Neural progenitor cell (in vitro differentiated cells): ENCODE results near the gene C6orf62. TPM values are rescaled to one million over a fixed set of nuclear protein-coding genes. Genes with fewer than 3 reads are reported as not detected.
A peak's percentile ranks its signal among the peaks of the same experiment; 100 is the strongest.

Experiments
- DNase-seq: peaks from one replicate; pipeline ENCODE4 v3.0.0-alpha.2; 2016; ENCODE audit warnings: low spot score
- H2AFZ ChIP-seq: fragments of 200-600 bp; sonication (generic); replicated peaks from 2 replicates; pipeline ENCODE4 v1.6.1; 2016; ENCODE audit warnings: antibody characterized with exemption
- H3F3A ChIP-seq: fragments of 200-600 bp; sonication (generic); 2 replicates; pipeline ENCODE4 v1.6.1; 2016; ENCODE audit warnings: antibody characterized with exemption, low read depth
- H3K27ac ChIP-seq: fragments of 200-600 bp; sonication (generic); 2 replicates; pipeline ENCODE4 v1.5.1; 2016; ENCODE audit warnings: mild to moderate bottlenecking
- H3K27me3 ChIP-seq: fragments of 200-600 bp; sonication (generic); 2 replicates; pipeline ENCODE4 v1.6.1; 2016; ENCODE audit warnings: mild to moderate bottlenecking, moderate library complexity
- H3K36me3 ChIP-seq: fragments of 200-600 bp; sonication (generic); 2 replicates; pipeline ENCODE4 v1.5.1; 2016
- H3K4me1 ChIP-seq: fragments of 200-600 bp; sonication (generic); 2 replicates; pipeline ENCODE4 v1.6.1; 2016; ENCODE audit warnings: mixed run types
- H3K4me2 ChIP-seq: fragments of 200-600 bp; sonication (generic); 2 replicates; pipeline ENCODE4 v1.6.1; 2016
- H3K4me3 ChIP-seq: fragments of 200-600 bp; sonication (generic); 2 replicates; pipeline ENCODE4 v1.5.1; 2016
- H3K79me2 ChIP-seq: fragments of 200-600 bp; sonication (generic); 2 replicates; pipeline ENCODE4 v1.6.1; 2016; ENCODE audit warnings: low read depth
- H3K9ac ChIP-seq: fragments of 200-600 bp; sonication (generic); 2 replicates; pipeline ENCODE4 v1.6.1; 2016
- H3K9me3 ChIP-seq: fragments of 200-600 bp; sonication (generic); 2 replicates; pipeline ENCODE4 v1.5.1; 2016; ENCODE audit warnings: low read depth
- H4K20me1 ChIP-seq: fragments of 200-600 bp; sonication (generic); 2 replicates; pipeline ENCODE4 v1.6.1; 2016; ENCODE audit warnings: low read depth
- H3K27ac Mint-ChIP-seq: 3 replicates; pipeline ENCODE4 v1.8.0; 2021; ENCODE audit warnings: mixed read lengths
- H3K27me3 Mint-ChIP-seq: 2 replicates; pipeline ENCODE4 v1.8.0; 2022; ENCODE audit warnings: low read depth, mild to moderate bottlenecking, inconsistent platforms, moderate library complexity, mixed read lengths; ENCODE audit not compliant: insufficient read depth
- H3K36me3 Mint-ChIP-seq: 3 replicates; pipeline ENCODE4 v1.8.0; 2021; ENCODE audit warnings: mixed read lengths
- H3K4me1 Mint-ChIP-seq: 3 replicates; pipeline ENCODE4 v1.8.0; 2021; ENCODE audit warnings: mixed read lengths
- H3K4me3 Mint-ChIP-seq: 3 replicates; pipeline ENCODE4 v1.8.0; 2021; ENCODE audit warnings: mild to moderate bottlenecking, moderate library complexity, mixed read lengths
- H3K9me3 Mint-ChIP-seq: 3 replicates; pipeline ENCODE4 v1.8.0; 2020; ENCODE audit warnings: mixed read lengths
- EZH2 ChIP-seq: fragments of 200-600 bp; sonication (generic); IDR thresholded peaks from 2 replicates; pipeline ENCODE4 v1.6.1; 2017; ENCODE audit warnings: antibody characterized with exemption, mild to moderate bottlenecking, moderate library complexity
- EZH2phosphoT487 ChIP-seq: fragments of 200-600 bp; sonication (generic); IDR thresholded peaks from 2 replicates; pipeline ENCODE4 v1.6.1; 2017; ENCODE audit warnings: antibody characterized with exemption
- total RNA-seq: library from RNA; depleted of rRNA; stranded (reverse); fragments of >200 nt; gene quantifications from 2 replicates; pipeline ENCODE4 v1.2.3, GENCODE V29; 2015; ENCODE audit warnings: low replicate concordance
- TF ChIP-seq, protein P1 (sequence below): fragments of 200-600 bp; sonication (generic); IDR thresholded peaks from 2 replicates; pipeline ENCODE4 v1.5.1; 2017; ENCODE audit warnings: antibody characterized with exemption, mild to moderate bottlenecking

The C6orf62 gene
- total RNA-seq, 1 donor from 2014 or later = 82.3 TPM

DNA sequence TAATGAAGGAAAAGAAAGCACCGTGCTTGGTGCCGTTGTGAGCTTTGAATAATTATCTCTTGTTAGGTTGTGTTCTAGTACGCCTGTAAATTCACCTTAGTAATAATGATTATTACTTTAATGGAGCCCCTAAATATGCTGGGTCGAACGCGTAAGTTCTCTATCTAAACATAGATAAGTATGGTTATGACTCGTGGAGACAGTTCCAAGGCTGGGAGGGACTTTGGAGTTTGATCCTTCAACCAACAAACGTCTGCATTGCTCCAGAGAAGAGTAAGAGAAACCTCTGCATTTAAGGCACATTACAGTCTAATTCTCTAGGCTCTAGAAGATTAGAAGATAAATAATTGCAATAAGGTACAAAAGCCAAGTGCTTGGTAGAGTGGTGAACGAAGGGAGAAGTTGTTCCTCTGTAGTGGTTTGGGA is 51.6 kb downstream of the C6orf62 start:
- no peak for TF ChIP-seq EZH2phosphoT487
- TF ChIP-seq, protein P1, sequence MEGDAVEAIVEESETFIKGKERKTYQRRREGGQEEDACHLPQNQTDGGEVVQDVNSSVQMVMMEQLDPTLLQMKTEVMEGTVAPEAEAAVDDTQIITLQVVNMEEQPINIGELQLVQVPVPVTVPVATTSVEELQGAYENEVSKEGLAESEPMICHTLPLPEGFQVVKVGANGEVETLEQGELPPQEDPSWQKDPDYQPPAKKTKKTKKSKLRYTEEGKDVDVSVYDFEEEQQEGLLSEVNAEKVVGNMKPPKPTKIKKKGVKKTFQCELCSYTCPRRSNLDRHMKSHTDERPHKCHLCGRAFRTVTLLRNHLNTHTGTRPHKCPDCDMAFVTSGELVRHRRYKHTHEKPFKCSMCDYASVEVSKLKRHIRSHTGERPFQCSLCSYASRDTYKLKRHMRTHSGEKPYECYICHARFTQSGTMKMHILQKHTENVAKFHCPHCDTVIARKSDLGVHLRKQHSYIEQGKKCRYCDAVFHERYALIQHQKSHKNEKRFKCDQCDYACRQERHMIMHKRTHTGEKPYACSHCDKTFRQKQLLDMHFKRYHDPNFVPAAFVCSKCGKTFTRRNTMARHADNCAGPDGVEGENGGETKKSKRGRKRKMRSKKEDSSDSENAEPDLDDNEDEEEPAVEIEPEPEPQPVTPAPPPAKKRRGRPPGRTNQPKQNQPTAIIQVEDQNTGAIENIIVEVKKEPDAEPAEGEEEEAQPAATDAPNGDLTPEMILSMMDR = no peak
- no peak for TF ChIP-seq EZH2
- Mint-ChIP-seq H3K27me3 (peaks cover 8% of the 10 kb centered on the region), H3K27ac (peak overlapping the region; percentile 99), H3K4me1 (peaks cover 28% of the 10 kb centered on the region), H3K4me3 (peak overlapping the region; percentile 97), H3K9me3 (peaks cover 30% of the 10 kb centered on the region), H3K36me3 (peaks cover 35% of the 10 kb centered on the region)
- Histone ChIP-seq H3K4me3 (peak overlapping the region; percentile 83), H3K27ac (no peak overlapping the region), H3K4me2 (peak overlapping the region; percentile 97), H3K9me3 (peaks cover 16% of the 10 kb centered on the region), H4K20me1 (peaks cover 16% of the 10 kb centered on the region), H3K9ac (no peak overlapping the region), H3F3A (peaks cover 18% of the 10 kb centered on the region), H2AFZ (peak overlapping the region; percentile 97), H3K27me3 (no peaks in the 10 kb centered on the region), H3K36me3 (peaks cover 8% of the 10 kb centered on the region), H3K4me1 (peaks cover 23% of the 10 kb centered on the region), H3K79me2 (peaks cover 39% of the 10 kb centered on the region)
- DNase-seq = no peak

DNA sequence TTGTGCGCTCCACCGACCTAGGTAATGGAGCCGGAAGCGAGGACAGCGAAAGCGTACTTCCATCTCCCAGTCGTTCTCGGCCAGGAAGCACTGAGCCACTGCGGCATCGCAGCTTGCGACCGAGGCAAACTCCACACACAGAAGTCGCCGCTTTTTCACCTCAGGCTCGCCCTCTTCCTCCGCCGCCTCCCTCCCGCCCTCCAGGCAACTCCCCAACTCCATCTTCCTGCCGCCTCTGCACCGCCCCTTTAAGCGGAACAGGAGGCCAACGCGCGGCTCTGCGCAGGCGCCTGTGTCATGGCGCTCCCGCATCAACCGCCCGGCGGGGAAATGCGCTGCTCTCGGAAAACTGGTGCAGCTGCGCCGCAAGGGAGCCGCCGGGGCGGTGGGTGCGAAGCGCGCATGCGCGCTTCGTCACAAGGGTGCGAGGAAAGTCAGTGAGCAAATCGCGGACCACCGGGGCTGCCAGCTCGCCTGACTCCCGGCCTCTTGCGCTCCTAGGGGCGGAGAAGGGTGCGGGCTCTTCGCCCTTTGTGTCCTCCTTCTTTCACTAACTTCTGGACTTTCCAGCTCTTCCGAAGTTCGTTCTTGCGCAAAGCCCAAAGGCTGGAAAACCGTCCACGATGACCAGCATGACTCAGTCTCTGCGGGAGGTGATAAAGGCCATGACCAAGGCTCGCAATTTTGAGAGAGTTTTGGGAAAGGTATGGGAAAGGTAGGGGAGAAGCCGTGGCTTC is 52.1 kb downstream of the C6orf62 start, which contains the start of the genes ACOT13 and TDP2:
Gene ACOT13, plus strand, starts transcription at position 437 of the 737 bp plus-strand sequence. Its CDS starts 187 bp downstream, at position 624.
Gene TDP2, minus strand, starts transcription at position 259 of the 737 bp plus-strand sequence. Its CDS starts 37 bp downstream, at position 222.
- Histone ChIP-seq H4K20me1 (peaks cover 21% of the 10 kb centered on the region), H3K27me3 (no peaks in the 10 kb centered on the region), H3K36me3 (peaks cover 3% of the 10 kb centered on the region), H3K4me1 (peaks cover 29% of the 10 kb centered on the region), H3K4me2 (peak within 1 kb of the TSS; percentile 97), H3K9me3 (peaks cover 11% of the 10 kb centered on the region), H3K4me3 (peak within 1 kb of the TSS; percentile 83), H2AFZ (peak within 1 kb of the TSS; percentile 97), H3K79me2 (peaks cover 39% of the 10 kb centered on the region), H3K27ac (peak within 1 kb of the TSS; percentile 70), H3F3A (peaks cover 24% of the 10 kb centered on the region), H3K9ac (peak within 1 kb of the TSS; percentile 78)
- Mint-ChIP-seq H3K9me3 (peaks cover 29% of the 10 kb centered on the region), H3K27me3 (peaks cover 8% of the 10 kb centered on the region), H3K27ac (peak within 1 kb of the TSS; percentile 99), H3K36me3 (peaks cover 36% of the 10 kb centered on the region), H3K4me1 (peaks cover 28% of the 10 kb centered on the region), H3K4me3 (peak within 1 kb of the TSS; percentile 97)
- TF ChIP-seq, protein P1 = peak; percentile 58
- no peak for TF ChIP-seq EZH2
- DNase-seq = peak; percentile 99

DNA sequence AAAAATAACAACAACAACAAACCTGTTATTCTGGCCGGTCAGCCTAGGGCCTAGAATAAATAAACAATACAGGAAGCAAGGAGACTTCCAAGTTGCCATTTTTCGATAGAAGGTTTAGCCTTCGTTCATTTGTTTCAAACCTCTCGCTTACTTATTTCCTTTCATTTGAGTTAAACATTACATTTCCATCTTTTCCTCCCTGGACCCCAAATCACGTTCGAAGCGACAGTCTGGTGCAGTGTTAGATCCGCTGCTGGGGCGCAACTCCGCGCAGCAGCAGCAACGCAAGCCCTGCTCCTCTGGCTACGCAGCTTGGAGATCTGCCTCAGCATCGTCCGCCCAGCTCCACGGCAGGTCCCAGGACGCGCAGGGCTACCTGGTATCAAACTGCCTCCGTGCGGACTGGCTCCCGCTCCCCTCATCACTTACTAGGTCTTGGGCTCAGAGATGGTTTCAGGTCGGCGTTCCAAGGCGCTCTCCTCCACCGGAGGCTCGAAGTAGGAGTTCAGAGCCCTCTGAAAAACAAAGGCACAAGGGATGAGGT is 52.8 kb downstream of the C6orf62 start:
- TF ChIP-seq EZH2phosphoT487 = no peak
- TF ChIP-seq EZH2 = no peak
- TF ChIP-seq, protein P1 = no peak
- Histone ChIP-seq H2AFZ (peak overlapping the region; percentile 79), H3K27me3 (no peaks in the 10 kb centered on the region), H3K4me1 (peaks cover 34% of the 10 kb centered on the region), H3K79me2 (peaks cover 45% of the 10 kb centered on the region), H3K36me3 (no peaks in the 10 kb centered on the region), H3K9me3 (peaks cover 5% of the 10 kb centered on the region), H4K20me1 (peaks cover 28% of the 10 kb centered on the region), H3K4me3 (peak overlapping the region; percentile 83), H3K27ac (peak overlapping the region; percentile 70), H3F3A (peaks cover 28% of the 10 kb centered on the region), H3K4me2 (peak overlapping the region; percentile 97), H3K9ac (peak overlapping the region; percentile 78)
- H3K27ac Mint-ChIP-seq = peak overlapping the region; percentile 97
- peak overlapping the region; percentile 97 for H3K4me3 Mint-ChIP-seq
- H3K27me3 Mint-ChIP-seq = peaks cover 8% of the 10 kb centered on the region
- peaks cover 22% of the 10 kb centered on the region for H3K9me3 Mint-ChIP-seq
- no peak for DNase-seq
- H3K4me1 Mint-ChIP-seq = peaks cover 28% of the 10 kb centered on the region
- H3K36me3 Mint-ChIP-seq = peaks cover 41% of the 10 kb centered on the region
